DMS114 treated with DMSO at 0.1 percent for 48 hours (cell line): ENCODE results near the gene RHOT2.
"Not testable (repeated sequence)": the region's sequence is repeated elsewhere in the genome, so short reads cannot be mapped to it uniquely, and the experiment has no call there.

Source experiments
- DNase-seq: peaks from one replicate; lab custom pipeline; 2025; ENCODE audit not compliant: unreplicated experiment; lab: John Stamatoyannopoulos, UW

Gene RHOT2

GRCh38 chr16:712740-713250 lies 44.9 kb downstream of the RHOT2 start:
- not testable (repeated sequence) for DNase-seq

GRCh38 chr16:714079-714478 lies 46.1 kb downstream of the RHOT2 start:
- no peak for DNase-seq

- peak; percentile 68 for DNase-seq
Measured at GRCh38 chr16:714558-715476, 46.9 kb downstream of the RHOT2 start, which contains the start of gene METRN. Gene METRN, plus strand, starts transcription at chr16:715118. Its CDS starts 172 bp downstream, at chr16:715290.

GRCh38 chr16:715477-716199 lies 47.7 kb downstream of the RHOT2 start:
- no peak for DNase-seq

- no peak for DNase-seq
Measured at GRCh38 chr16:716200-716568, 48.3 kb downstream of the RHOT2 start.

GRCh38 chr16:716768-717325 lies 48.9 kb downstream of the RHOT2 start:
- no peak for DNase-seq

- no peak for DNase-seq
Measured at GRCh38 chr16:717450-718245, 49.7 kb downstream of the RHOT2 start.

GRCh38 chr16:718389-718788 lies 50.5 kb downstream of the RHOT2 start:
- DNase-seq = no peak

GRCh38 chr16:718922-719321 lies 51.0 kb downstream of the RHOT2 start:
- DNase-seq = no peak

- peak; percentile 27 for DNase-seq
Measured at GRCh38 chr16:719815-720446, 52.0 kb downstream of the RHOT2 start.

- no peak for DNase-seq
Measured at GRCh38 chr16:720447-720989, 52.6 kb downstream of the RHOT2 start.

GRCh38 chr16:720990-721764 lies 53.2 kb downstream of the RHOT2 start, which contains the start of gene ANTKMT:
Gene ANTKMT, plus strand, starts transcription at chr16:721146. Its CDS starts 129 bp downstream, at chr16:721275.
- peak; percentile 51 for DNase-seq

GRCh38 chr16:721765-722540 lies 54.0 kb downstream of the RHOT2 start:
- no peak for DNase-seq

GRCh38 chr16:722835-723633 lies 55.1 kb downstream of the RHOT2 start:
- DNase-seq = no peak

- DNase-seq = no peak
Measured at GRCh38 chr16:723695-724094, 55.8 kb downstream of the RHOT2 start.
